ENCODE results near the gene COL23A1.

DNA sequence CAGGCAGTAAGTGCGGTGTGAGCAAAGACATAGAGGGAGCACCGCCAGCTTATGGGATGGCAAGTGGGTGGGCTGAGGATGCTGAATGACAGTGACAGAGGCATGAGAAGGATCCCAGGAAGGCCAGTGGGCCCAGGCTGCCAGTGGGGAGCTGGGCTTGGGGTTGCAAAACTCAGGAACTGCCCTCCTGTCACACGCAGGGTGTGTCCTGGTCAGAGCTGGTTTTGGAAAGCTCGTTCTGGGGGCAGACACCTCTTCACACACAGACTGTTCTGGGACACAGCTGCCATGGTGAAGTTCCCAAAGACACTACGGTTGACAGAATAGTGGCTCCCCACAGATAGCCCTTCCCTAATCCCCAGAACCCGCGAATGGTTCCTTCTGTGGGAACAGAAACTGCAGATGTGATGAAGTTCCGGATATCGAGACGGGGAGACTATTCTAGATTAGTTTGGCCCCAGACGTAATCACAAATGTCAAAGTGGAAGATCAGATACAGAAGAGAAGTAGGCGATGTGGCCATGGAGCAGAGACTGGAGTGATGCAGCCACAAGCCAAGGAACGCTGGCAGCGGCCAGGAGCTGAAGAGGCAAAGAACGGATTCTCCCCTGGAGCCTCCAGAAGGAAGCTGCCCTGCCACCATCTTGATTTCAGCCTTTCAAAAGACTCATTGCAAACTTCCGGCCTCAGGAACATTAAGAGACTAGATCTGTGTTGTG, 159.0 kb downstream of the COL23A1 start:
- TF ChIP-seq CTCF (IDR thresholded peaks at IDR 0.05) (no peak), POLR2A (IDR thresholded peaks at IDR 0.05) (no peak)

Measured in lower leg skin (tissue), 3 donors.